ENCODE measurements around the gene STUM.

DNA sequence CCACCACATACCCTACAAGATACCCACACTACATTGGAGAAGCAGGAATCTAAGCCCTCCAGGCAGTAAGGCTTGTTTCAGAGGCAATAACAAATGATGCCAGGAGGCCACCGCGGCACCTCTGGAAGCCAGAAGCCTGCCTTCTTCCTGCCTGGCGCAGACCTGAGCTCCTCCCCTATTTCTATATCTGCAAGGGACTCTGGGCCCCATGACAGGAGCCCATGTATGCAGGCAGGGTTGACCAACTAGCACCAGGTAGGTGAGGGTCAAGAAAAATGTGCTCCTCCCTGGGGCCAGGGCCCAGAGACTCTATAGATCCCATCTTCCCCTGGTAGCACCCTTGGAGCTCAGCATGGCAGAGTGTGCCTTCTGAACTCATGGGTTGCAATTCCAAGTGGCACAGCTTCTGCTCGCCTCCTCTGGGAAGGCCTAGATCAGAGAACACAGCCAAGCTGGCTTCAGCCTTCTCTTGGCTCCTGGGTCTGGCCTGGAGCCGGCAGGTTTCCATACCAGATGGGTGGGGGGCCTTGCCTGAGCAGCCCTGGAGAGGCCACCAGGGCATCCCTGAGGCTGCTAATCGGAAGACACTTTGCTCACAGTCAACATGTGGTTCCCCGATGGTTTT is 85.1 kb downstream of the STUM start:
- TF ChIP-seq CTCF (IDR thresholded peaks at IDR 0.05) (no peak), POLR2AphosphoS5 (IDR thresholded peaks at IDR 0.05; ENCODE audit: insufficient read depth in 1 of 2, low read depth in 1 of 2) (no peak)
